Panc1 (cell line): ENCODE data around the gene ARID5B. TPM values are rescaled to one million over a fixed set of nuclear protein-coding genes. Genes with fewer than 3 reads are reported as not detected.

Experiments
- ATAC-seq: fragments of 200-7000 bp; cut with Tn5 transposase; 2 replicates; pipeline ENCODE4 v1.9.1; 2020; ENCODE audit warnings: mild to moderate bottlenecking, moderate library complexity
- BruUV-seq: library from RNA; stranded (reverse); fragments of 400-500 nt; replicated peaks from 2 replicates; lab custom pipeline; 2021; lab: Mats Ljungman, UMichigan
- CTCF ChIA-PET: fragments of 300-600 bp; sonication (Branson Sonifier 250); formaldehyde crosslinking; loops from one replicate; lab custom pipeline; 2022; ENCODE audit warnings: antibody characterized with exemption; lab: Charles Lee
- POLR2A ChIA-PET: fragments of 300-600 bp; sonication (Branson Sonifier 250); formaldehyde crosslinking; loops from one replicate; lab custom pipeline; 2022; ENCODE audit warnings: antibody characterized with exemption; lab: Charles Lee
- DNase-seq: peaks from one replicate; pipeline ENCODE4 v3.0.0-alpha.2; 2010; ENCODE audit warnings: low read depth, low spot score
- H3K27ac ChIP-seq: 2 replicates; pipeline ENCODE4 v1.5.1; 2011; ENCODE audit warnings: mild to moderate bottlenecking, low read length, inconsistent platforms
- H3K27me3 ChIP-seq: fragments of 200-500 bp; sonication (Bioruptor generic); 2 replicates; pipeline ENCODE4 v1.6.0; 2014; ENCODE audit warnings: low read length, inconsistent platforms; ENCODE audit not compliant: control insufficient read depth, insufficient read depth
- H3K36me3 ChIP-seq: fragments of 200-500 bp; sonication (Bioruptor generic); 2 replicates; pipeline ENCODE4 v1.5.1; 2014; ENCODE audit warnings: inconsistent platforms, mild to moderate bottlenecking, low read length, moderate library complexity; ENCODE audit not compliant: control insufficient read depth, insufficient read depth
- H3K4me1 ChIP-seq: 2 replicates; pipeline ENCODE4 v1.5.1; 2011; ENCODE audit warnings: inconsistent platforms, mild to moderate bottlenecking, low read length, moderate library complexity; ENCODE audit not compliant: control insufficient read depth, insufficient read depth
- H3K4me3 ChIP-seq, 2 experiments: 2 replicates each; pipeline ENCODE4 v1.5.1; 2011 to 2012; ENCODE audit warnings: low read depth in 2 of 2, low read length in 2 of 2, mild to moderate bottlenecking in 2 of 2, inconsistent platforms in 1 of 2, moderate library complexity in 1 of 2
- H3K9me3 ChIP-seq: fragments of 200-500 bp; sonication (Bioruptor generic); 2 replicates; pipeline ENCODE4 v1.5.1; 2014; ENCODE audit warnings: low read depth, mild to moderate bottlenecking, inconsistent platforms, low read length, moderate library complexity; ENCODE audit not compliant: control insufficient read depth, insufficient read depth
- CTCF ChIP-seq: fragments of 450-650 bp; IDR thresholded peaks from 2 replicates; pipeline ENCODE4 v1.5.1; 2017; ENCODE audit warnings: mild to moderate bottlenecking
- POLR2AphosphoS5 ChIP-seq: IDR thresholded peaks from 2 replicates; pipeline ENCODE4 v1.6.1; 2012; ENCODE audit warnings: mild to moderate bottlenecking, low read depth, low read length, moderate library complexity
- REST ChIP-seq, 2 experiments: IDR thresholded peaks; 2 replicates each; pipeline ENCODE4 v1.6.1; 2011 to 2012; ENCODE audit warnings: low read depth in 2 of 2, control low read depth in 1 of 2, low read length in 1 of 2, mild to moderate bottlenecking in 1 of 2, moderate library complexity in 1 of 2; ENCODE audit not compliant: insufficient read depth in 1 of 2
- SIN3A ChIP-seq: IDR thresholded peaks from 2 replicates; pipeline ENCODE4 v1.6.1; 2012; ENCODE audit warnings: low read depth, mild to moderate bottlenecking, low read length, moderate library complexity, borderline replicate concordance; ENCODE audit not compliant: insufficient read depth
- TCF7L2 ChIP-seq: IDR thresholded peaks from 2 replicates; pipeline ENCODE4 v1.6.1; 2011; ENCODE audit warnings: mild to moderate bottlenecking, low read depth, low read length, inconsistent platforms
- in situ Hi-C: cut with HindIII; loops from 2 replicates; pipeline ENCODE4 v1.10.0; 2016; ENCODE audit warnings: low sequenced_read_pairs, low pct_unique_long_range_greater_than_20kb
- intact Hi-C: fragments of 100-400 bp; cut with micrococcal nuclease; formaldehyde crosslinking; loops from one replicate; pipeline ENCODE4 v1.10.0; 2022; ENCODE audit not compliant: unreplicated experiment
- total RNA-seq: library from RNA; stranded (reverse); gene quantifications from one replicate; pipeline ENCODE4 v1.2.1, GENCODE V29; 2021; ENCODE audit not compliant: unreplicated experiment

The ARID5B gene
- total RNA-seq, 1 experiment from 2014 or later: 22.7 TPM

GRCh38 chr10:61973169-61973568 is 71.7 kb downstream of the ARID5B start:
- intact Hi-C loops: no loop called here
- Histone ChIP-seq H3K27ac (peak overlapping the region; percentile 57; the same call in 1 of the 2 replicates), H3K36me3 (no peaks in the 10 kb centered on the region), H3K27me3 (no peaks in the 10 kb centered on the region), H3K9me3 (no peaks in the 10 kb centered on the region), H3K4me1 (peaks cover 45% of the 10 kb centered on the region), H3K4me3 (no peak overlapping the region)
- ChIA-PET CTCF (no interaction called here), POLR2A (no interaction called here)
- no peak for DNase-seq
- ATAC-seq: no peak
- no TSS peak for BruUV-seq
- TF ChIP-seq TCF7L2 (no peak), REST (IDR thresholded peaks at IDR 0.05; ENCODE audit: insufficient read depth in 1 of 2, low read depth in 2 of 2, low read length in 1 of 2) (no peak), CTCF (no peak)
- in situ Hi-C loops: no loop called here

- H3K4me3 ChIP-seq: no peak overlapping the region
- no peaks in the 10 kb centered on the region for H3K36me3 ChIP-seq
- DNase-seq: no peak
- BruUV-seq: no TSS peak
- in situ Hi-C loops: no loop called here
- intact Hi-C loops: no loop called here
- ChIA-PET POLR2A (no interaction called here), CTCF (no interaction called here)
- ATAC-seq: no peak
- H3K4me1 ChIP-seq: peaks cover 45% of the 10 kb centered on the region
- no peaks in the 10 kb centered on the region for H3K27me3 ChIP-seq
- H3K9me3 ChIP-seq: no peaks in the 10 kb centered on the region
- TF ChIP-seq REST (IDR thresholded peaks at IDR 0.05; ENCODE audit: insufficient read depth in 1 of 2, low read depth in 2 of 2, low read length in 1 of 2): no peak
- TF ChIP-seq CTCF: no peak
- no peak for TF ChIP-seq POLR2AphosphoS5
- no peak for TF ChIP-seq SIN3A
- peak overlapping the region; percentile 58; the same call in 1 of the 2 replicates for H3K27ac ChIP-seq
Observed at GRCh38 chr10:61973906-61974305, 72.4 kb downstream of the ARID5B start.
